Uterus (tissue), 2 donors: ENCODE results near the gene IGFALS.
A peak's percentile ranks its signal among the peaks of the same experiment; 100 is the strongest.

Source experiments
- CTCF ChIP-seq, 4 experiments: fragments of 200-600 bp in 2 of 4; fragments of 450-650 bp in 2 of 4; sonication (generic) in 2 of 4; IDR thresholded peaks; one replicate each; pipeline ENCODE4 v1.5.1; 2016 to 2019; ENCODE audit warnings: antibody characterized with exemption in 4 of 4, mild to moderate bottlenecking in 2 of 4, moderate library complexity in 1 of 4
- POLR2A ChIP-seq, 2 donors: fragments of 450-650 bp; IDR thresholded peaks; one replicate each; pipeline ENCODE4 v1.6.1; 2016; ENCODE audit warnings: antibody characterized with exemption in 2 of 2, mild to moderate bottlenecking in 1 of 2, moderate library complexity in 1 of 2

- TF ChIP-seq CTCF (IDR thresholded peaks at IDR 0.05) (peak in 1 of 4 experiments; percentile 28), POLR2A (IDR thresholded peaks at IDR 0.05) (peak; percentile 25 to 52)
Observed at GRCh38 chr16:1826691-1827573, 33.4 kb upstream of the IGFALS start, which contains the start of the genes FAHD1 and HAGH.
